Measurements from ENCODE around the gene GIMAP6. TPM values are rescaled to one million over a fixed set of nuclear protein-coding genes. Genes with fewer than 3 reads are reported as not detected.
A peak's percentile ranks its signal among the peaks of the same experiment; 100 is the strongest.
"Not testable (repeated sequence)": the region's sequence is repeated elsewhere in the genome, so short reads cannot be mapped to it uniquely, and the experiment has no call there.

Gene GIMAP6
- 10 to 100 TPM in 2 of 5 donors, 1 to 10 TPM in 2, under 1 TPM in 1; 0.89 to 18.4 (median 5.8) TPM for total RNA-seq
- 10 to 100 TPM in 1 of 3 donors, 1 to 10 TPM in 2; 5.6 to 10.2 (median 6.2) TPM for polyA plus RNA-seq
- long read RNA-seq, donor 1, partial matches to known transcripts: 0 of 2 reads
- long read RNA-seq, donor 1, other reads (novel, unspliced or antisense): 0 of 2 reads
- long read RNA-seq, donor 2, partial matches to known transcripts: 0 of 3 reads
- long read RNA-seq, donor 2, other reads (novel, unspliced or antisense): 0 of 3 reads
- long read RNA-seq, donor 3, partial matches to known transcripts: 0 of 1 reads
- long read RNA-seq, donor 3, other reads (novel, unspliced or antisense): 0 of 1 reads
- long read RNA-seq, donor 4: 0 reads
- long read RNA-seq, donor 5, partial matches to known transcripts: 0 of 4 reads
- long read RNA-seq, donor 5, other reads (novel, unspliced or antisense): 0 of 4 reads
- long read RNA-seq, donor 6, partial matches to known transcripts: 0 of 7 reads
- long read RNA-seq, donor 6, other reads (novel, unspliced or antisense): 0 of 7 reads
- long read RNA-seq, donor 7, partial matches to known transcripts: 0 of 6 reads
- long read RNA-seq, donor 7, other reads (novel, unspliced or antisense): 0 of 6 reads
- long read RNA-seq, donor 8, partial matches to known transcripts: 0 of 1 reads
- long read RNA-seq, donor 8, other reads (novel, unspliced or antisense): 0 of 1 reads
- long read RNA-seq, donor 9, partial matches to known transcripts: 0 of 2 reads
- long read RNA-seq, donor 9, other reads (novel, unspliced or antisense): 0 of 2 reads
- long read RNA-seq, donor 10, partial matches to known transcripts: 0 of 4 reads
- long read RNA-seq, donor 10, other reads (novel, unspliced or antisense): 0 of 4 reads

DNA sequence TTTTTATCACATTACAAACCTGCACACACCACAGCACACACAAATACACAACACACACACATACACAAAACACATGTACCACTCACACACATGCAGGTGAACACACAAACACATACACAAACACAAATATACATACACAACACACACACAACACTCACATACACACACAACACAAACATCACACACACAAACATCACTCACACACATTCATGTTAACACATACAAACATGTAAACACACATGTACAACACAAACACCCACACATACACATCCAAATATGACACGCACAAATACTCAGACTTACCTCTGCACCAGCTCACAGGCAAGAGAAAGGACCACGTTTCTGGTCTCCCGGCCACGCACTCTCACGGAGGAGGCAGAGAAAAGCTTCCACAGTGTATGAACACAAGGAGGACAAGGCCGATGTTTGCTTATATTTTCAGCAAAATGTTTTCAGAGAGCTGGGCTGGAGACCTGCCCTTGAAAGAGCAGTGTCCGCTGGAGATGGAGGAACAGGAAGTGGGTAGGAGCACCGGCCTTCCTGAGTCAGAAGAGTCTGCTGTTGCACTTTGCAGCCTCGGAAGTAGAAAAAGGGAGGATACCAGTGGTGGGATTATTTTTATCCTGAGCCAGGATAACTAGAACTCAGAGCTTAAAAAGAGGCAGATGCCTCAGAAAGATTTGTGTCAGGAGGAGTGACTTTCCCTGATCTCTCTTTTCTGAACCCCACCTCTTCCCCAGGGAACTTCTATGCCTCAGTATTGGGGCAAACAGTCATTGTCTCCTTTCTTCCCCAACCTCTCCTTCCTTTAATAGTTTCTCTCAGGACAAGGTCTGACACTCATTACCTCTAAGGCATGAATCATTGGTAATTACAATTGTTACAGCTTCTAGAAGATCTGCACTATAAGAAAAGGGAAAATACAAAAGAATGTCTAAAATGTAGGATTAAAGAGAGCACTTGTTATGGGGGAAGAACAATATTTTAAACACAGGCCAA, at the start of gene GIMAP6:
GIMAP6 (minus strand) TSS at position 520 of the 999 bp plus-strand sequence. CDS start 2,243 bp downstream, outside the sequence.
- H3K27ac ChIP-seq: peak within 1 kb of the TSS; percentile 20 to 80 (median 71)
- intact Hi-C loops (cut with DNase I; ENCODE audit: low total_unique reads): no loop called here
- no peaks in the 10 kb centered on the region for H3K4me1 ChIP-seq
- peak in 1 of 2 donors; percentile 31 for DNase-seq
- H3K27me3 ChIP-seq: no peaks in the 10 kb centered on the region
- peaks cover 0 to 15% (median 7%) of the 10 kb centered on the region in 4 donors for H3K36me3 ChIP-seq
- peak within 1 kb of the TSS; percentile 25 to 44 (median 40) for H3K4me3 ChIP-seq
- TF ChIP-seq POLR2AphosphoS5 (IDR thresholded peaks at IDR 0.05): peak in 1 of 3 donors; percentile 8
- no peak for TF ChIP-seq POLR2A (IDR thresholded peaks at IDR 0.05)
- no peak for TF ChIP-seq EP300 (IDR thresholded peaks at IDR 0.05)
- TF ChIP-seq CTCF (IDR thresholded peaks at IDR 0.05): no peak
- H3K9me3 ChIP-seq: no peaks in the 10 kb centered on the region
- 48 to 76% (median 62%) methylated on average over 9 of the region's 9 CpGs for WGBS, 5 donors

DNA sequence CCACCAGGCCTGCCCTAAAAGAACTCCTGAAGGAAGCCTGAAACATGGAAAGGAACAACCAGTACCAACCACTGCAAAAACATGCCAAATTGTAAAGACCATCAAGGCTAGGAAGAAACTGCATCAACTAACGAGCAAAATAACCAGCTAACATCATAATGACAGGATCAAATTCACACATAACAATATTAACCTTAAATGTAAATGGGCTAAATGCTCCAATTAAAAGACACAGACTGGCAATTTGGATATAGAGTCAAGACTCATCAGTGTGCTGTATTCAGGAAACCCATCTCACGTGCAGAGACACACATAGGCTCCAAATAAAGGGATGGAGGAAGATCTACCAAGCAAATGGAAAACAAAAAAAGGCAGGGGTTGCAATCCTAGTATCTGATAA, 48.2 kb upstream of the GIMAP6 start:
- H3K27me3 ChIP-seq; H3K9me3 ChIP-seq; H3K36me3 ChIP-seq; H3K27ac ChIP-seq; DNase-seq; intact Hi-C loops (cut with DNase I; ENCODE audit: low total_unique reads); H3K4me3 ChIP-seq: not testable (repeated sequence)
- H3K4me1 ChIP-seq: peaks cover 0 to 14% (median 5%) of the 10 kb centered on the region in 4 donors
- 60 to 93% (median 82%) methylated on average over 1 to 2 of the region's 2 CpGs for WGBS, 5 donors

- H3K36me3 ChIP-seq; H3K4me3 ChIP-seq; H3K27me3 ChIP-seq; DNase-seq; H3K9me3 ChIP-seq; H3K4me1 ChIP-seq; intact Hi-C loops (cut with DNase I; ENCODE audit: low total_unique reads): not testable (repeated sequence)
- 74 to 82% (median 77%) methylated on average over 11 of the region's 11 CpGs for WGBS, 5 donors
- peak overlapping the region in 2 of 5 donors; percentile 12 to 20 for H3K27ac ChIP-seq
These were observed 46.4 kb upstream of the GIMAP6 start for GRCh38 chr7:150678601-150679000.

- H3K4me3 ChIP-seq; intact Hi-C loops (cut with DNase I; ENCODE audit: low total_unique reads); H3K36me3 ChIP-seq; DNase-seq; H3K9me3 ChIP-seq; H3K27me3 ChIP-seq; H3K4me1 ChIP-seq: not testable (repeated sequence)
- H3K27ac ChIP-seq: peak overlapping the region in 2 of 5 donors; percentile 53 to 69
- WGBS, 5 donors: 41 to 58% (median 49%) methylated on average over 3 of the region's 3 CpGs
These were observed 44.7 kb upstream of the GIMAP6 start for GRCh38 chr7:150676854-150677253.

GRCh38 chr7:150676276-150676675, 44.1 kb upstream of the GIMAP6 start:
- peak overlapping the region in 2 of 5 donors; percentile 67 to 69 for H3K27ac ChIP-seq
- intact Hi-C loops (cut with DNase I; ENCODE audit: low total_unique reads); H3K4me3 ChIP-seq; H3K4me1 ChIP-seq; H3K36me3 ChIP-seq; H3K27me3 ChIP-seq; H3K9me3 ChIP-seq; DNase-seq: not testable (repeated sequence)

GRCh38 chr7:150675714-150676113, 43.5 kb upstream of the GIMAP6 start:
- TF ChIP-seq CTCF (IDR thresholded peaks at IDR 0.05) (no peak), POLR2AphosphoS5 (IDR thresholded peaks at IDR 0.05) (no peak)
- H3K4me1 ChIP-seq: peaks cover 0 to 5% (median 0%) of the 10 kb centered on the region in 4 donors
- H3K27me3 ChIP-seq: no peaks in the 10 kb centered on the region
- no peak for DNase-seq
- H3K4me3 ChIP-seq: no peak overlapping the region
- no peaks in the 10 kb centered on the region for H3K36me3 ChIP-seq
- H3K9me3 ChIP-seq: peaks cover 0 to 3% (median 0%) of the 10 kb centered on the region in 4 donors
- WGBS, 5 donors: 60 to 93% (median 75%) methylated on average over 2 of the region's 2 CpGs
- H3K27ac ChIP-seq: peak overlapping the region in 4 of 5 donors; percentile 33 to 69 (median 50)
- intact Hi-C loops (cut with DNase I; ENCODE audit: low total_unique reads): no loop called here

DNA sequence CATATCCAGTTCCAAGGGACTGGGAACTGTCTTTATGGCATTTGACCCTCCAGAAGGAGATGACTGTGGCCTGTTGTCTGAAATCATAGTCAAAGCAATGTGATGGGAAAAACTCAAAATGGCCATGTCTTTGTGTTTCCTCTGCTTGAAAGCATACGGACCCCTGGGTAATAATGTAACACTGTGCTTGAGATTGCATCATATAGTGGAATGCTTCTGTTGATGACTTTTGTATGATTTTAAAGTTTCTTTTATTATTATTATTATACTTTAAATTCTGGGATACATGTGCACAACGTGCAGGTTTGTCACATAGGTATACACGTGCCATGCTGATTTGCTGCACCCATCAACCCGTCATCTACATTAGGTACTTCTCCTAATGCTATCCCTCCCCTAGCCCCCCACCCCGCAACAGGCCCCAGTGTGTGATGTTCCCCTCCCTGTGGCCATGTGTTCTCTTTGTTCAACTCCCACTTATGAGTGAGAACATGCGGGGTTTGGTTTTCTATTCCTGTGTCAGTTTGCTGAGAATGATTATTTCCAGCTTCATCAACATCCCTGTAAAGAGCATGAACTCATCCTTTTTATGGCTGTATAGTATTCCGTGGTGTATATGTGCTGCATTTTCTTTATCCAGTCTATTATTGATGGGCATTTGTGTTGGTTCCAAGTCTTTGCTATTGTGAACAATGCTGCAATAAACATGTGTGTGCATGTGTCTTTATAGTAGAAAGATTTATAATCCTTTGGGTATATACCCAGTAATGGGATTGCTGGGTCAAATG, 39.8 kb upstream of the GIMAP6 start:
- H3K36me3 ChIP-seq; intact Hi-C loops (cut with DNase I; ENCODE audit: low total_unique reads); H3K4me3 ChIP-seq; H3K27ac ChIP-seq; H3K4me1 ChIP-seq; DNase-seq; H3K27me3 ChIP-seq; H3K9me3 ChIP-seq: not testable (repeated sequence)
- 85 to 91% (median 90%) methylated on average over 7 of the region's 7 CpGs for WGBS, 5 donors

Data from stomach (tissue), 19 donors.